MCF 10A (cell line): ENCODE results near the gene FAAP20. TPM values are rescaled to one million over a fixed set of nuclear protein-coding genes. Genes with fewer than 3 reads are reported as not detected.

ENCODE experiments used
- Bru-seq: library from RNA; stranded (reverse); fragments of 400-500 nt; gene quantifications from one replicate; lab custom pipeline; 2021; lab: Mats Ljungman, UMichigan
- BruChase-seq, 2 experiments: library from RNA; stranded (reverse); fragments of 400-500 nt; gene quantifications; one replicate each; lab custom pipeline; 2021; lab: Mats Ljungman, UMichigan
- BruUV-seq: library from RNA; stranded (reverse); fragments of 400-500 nt; replicated peaks from 2 replicates; lab custom pipeline; 2021; lab: Mats Ljungman, UMichigan
- CTCF ChIA-PET: fragments of 300-600 bp; sonication (Branson Sonifier 250); formaldehyde crosslinking; extraction: SDS; loops from one replicate; lab custom pipeline; 2021; ENCODE audit warnings: antibody characterized with exemption, inconsistent platforms; lab: Yijun Ruan, JAX
- POLR2A ChIA-PET: fragments of 300-600, 350-650 bp; sonication (Branson Sonifier 250); formaldehyde crosslinking; extraction: SDS; loops from one replicate; lab custom pipeline; 2020; ENCODE audit warnings: antibody characterized with exemption, inconsistent platforms; lab: Yijun Ruan, JAX
- DNase-seq: peaks from one replicate; pipeline ENCODE4 v3.0.0-alpha.2; 2018; ENCODE audit not compliant: unreplicated experiment
- H3K27ac Mint-ChIP-seq: one replicate; pipeline ENCODE4 v1.8.0; 2022; ENCODE audit warnings: mild to moderate bottlenecking, low read depth, mixed read lengths; ENCODE audit not compliant: unreplicated experiment
- H3K27me3 Mint-ChIP-seq: one replicate; pipeline ENCODE4 v1.8.0; 2022; ENCODE audit warnings: mixed read lengths; ENCODE audit not compliant: insufficient read depth, unreplicated experiment
- H3K36me3 Mint-ChIP-seq: one replicate; pipeline ENCODE4 v1.8.0; 2022; ENCODE audit warnings: mild to moderate bottlenecking, moderate library complexity, mixed read lengths; ENCODE audit not compliant: insufficient read depth, unreplicated experiment
- H3K4me1 Mint-ChIP-seq: one replicate; pipeline ENCODE4 v1.8.0; 2022; ENCODE audit warnings: mixed read lengths; ENCODE audit not compliant: insufficient read depth, unreplicated experiment
- H3K4me3 Mint-ChIP-seq: one replicate; pipeline ENCODE4 v1.8.0; 2022; ENCODE audit warnings: mild to moderate bottlenecking, moderate library complexity, mixed read lengths; ENCODE audit not compliant: unreplicated experiment
- H3K9me3 Mint-ChIP-seq: one replicate; pipeline ENCODE4 v1.8.0; 2022; ENCODE audit warnings: mixed read lengths; ENCODE audit not compliant: unreplicated experiment
- intact Hi-C: fragments of 100-400 bp; cut with micrococcal nuclease; formaldehyde crosslinking; loops from 2 replicates; pipeline ENCODE4 v1.14.1; 2022
- long read RNA-seq: library from polyadenylated mRNA; stranded (forward); transcript quantifications from one replicate; pipeline ENCODE4 v2.0.0, GENCODE V29; 2022
- total RNA-seq: library from RNA; stranded (reverse); gene quantifications from 2 replicates; pipeline ENCODE4 v1.2.3, GENCODE V29; 2022
- TF ChIP-seq, protein P1 (sequence below): fragments of 200-600 bp; IDR thresholded peaks from one replicate; pipeline ENCODE4 v1.8.0; 2022; ENCODE audit warnings: antibody characterized with exemption, mild to moderate bottlenecking; ENCODE audit not compliant: unreplicated experiment

Gene FAAP20, protein sequence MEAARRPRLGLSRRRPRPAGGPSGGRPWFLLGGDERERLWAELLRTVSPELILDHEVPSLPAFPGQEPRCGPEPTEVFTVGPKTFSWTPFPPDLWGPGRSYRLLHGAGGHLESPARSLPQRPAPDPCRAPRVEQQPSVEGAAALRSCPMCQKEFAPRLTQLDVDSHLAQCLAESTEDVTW
- 75.9 and 88.8 TPM in 2 replicates for total RNA-seq
- percentile 56 among the genes with signal in this experiment for Bru-seq, nascent RNA
- percentile 73 among the genes with signal in this experiment for BruChase-seq, experiment 1, labeled RNA remaining after a 6-hour chase
- BruChase-seq, experiment 2, labeled RNA remaining after a 2-hour chase: percentile 68 among the genes with signal in this experiment
- long read RNA-seq, transcript FAAP20-207 (4 exons, 1,544 nt): minor isoform, 5 of 80 reads
- long read RNA-seq, transcript FAAP20-202 (4 exons, 729 nt): major isoform, 39 of 80 reads
- long read RNA-seq, partial matches to known transcripts: 11 of 80 reads
- long read RNA-seq, other reads (novel, unspliced or antisense): 18 of 80 reads

DNA sequence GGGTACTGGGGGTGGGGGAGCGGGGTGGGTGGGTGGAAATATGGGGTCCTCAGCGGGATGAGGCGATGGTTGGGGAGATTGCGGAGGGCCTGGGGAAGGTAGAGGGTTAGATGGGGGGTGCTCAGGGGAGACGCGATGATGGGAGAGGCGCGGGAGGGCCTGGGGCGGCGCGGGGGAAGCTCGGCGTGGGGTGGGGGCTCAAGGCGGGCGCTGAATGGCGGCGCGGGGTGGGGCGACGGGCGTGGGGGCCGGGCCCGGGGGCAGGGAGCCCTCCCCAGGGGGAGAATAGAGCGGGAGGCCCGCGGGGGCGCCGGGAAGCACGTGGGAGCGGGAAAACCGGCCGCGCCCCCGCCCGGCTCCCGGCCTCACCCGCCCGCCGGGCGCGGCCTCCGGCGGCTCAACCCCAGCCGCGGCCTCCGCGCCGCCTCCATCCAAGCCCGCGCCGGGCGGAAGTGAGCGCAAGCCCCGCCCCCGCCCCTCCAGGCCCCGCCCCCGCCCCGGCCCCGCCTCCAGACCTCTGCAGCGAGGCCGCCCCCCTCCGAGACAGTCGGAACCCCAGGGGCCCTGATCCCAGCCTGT lies at the start of gene FAAP20:
Gene FAAP20 (minus strand): TSS at position 454 of the 579 bp plus-strand sequence. CDS start 23 bp downstream, at position 431.
- TF ChIP-seq, protein P1, sequence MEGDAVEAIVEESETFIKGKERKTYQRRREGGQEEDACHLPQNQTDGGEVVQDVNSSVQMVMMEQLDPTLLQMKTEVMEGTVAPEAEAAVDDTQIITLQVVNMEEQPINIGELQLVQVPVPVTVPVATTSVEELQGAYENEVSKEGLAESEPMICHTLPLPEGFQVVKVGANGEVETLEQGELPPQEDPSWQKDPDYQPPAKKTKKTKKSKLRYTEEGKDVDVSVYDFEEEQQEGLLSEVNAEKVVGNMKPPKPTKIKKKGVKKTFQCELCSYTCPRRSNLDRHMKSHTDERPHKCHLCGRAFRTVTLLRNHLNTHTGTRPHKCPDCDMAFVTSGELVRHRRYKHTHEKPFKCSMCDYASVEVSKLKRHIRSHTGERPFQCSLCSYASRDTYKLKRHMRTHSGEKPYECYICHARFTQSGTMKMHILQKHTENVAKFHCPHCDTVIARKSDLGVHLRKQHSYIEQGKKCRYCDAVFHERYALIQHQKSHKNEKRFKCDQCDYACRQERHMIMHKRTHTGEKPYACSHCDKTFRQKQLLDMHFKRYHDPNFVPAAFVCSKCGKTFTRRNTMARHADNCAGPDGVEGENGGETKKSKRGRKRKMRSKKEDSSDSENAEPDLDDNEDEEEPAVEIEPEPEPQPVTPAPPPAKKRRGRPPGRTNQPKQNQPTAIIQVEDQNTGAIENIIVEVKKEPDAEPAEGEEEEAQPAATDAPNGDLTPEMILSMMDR: no peak
- no TSS peak for BruUV-seq
- H3K4me1 Mint-ChIP-seq: peaks cover 12% of the 10 kb centered on the region
- no peaks in the 10 kb centered on the region for H3K36me3 Mint-ChIP-seq
- POLR2A ChIA-PET: interaction anchor here (0.6 to 3.1 kb wide), 11 partner anchors 9 to 1523 kb away, joined by 3 to 18 read pairs (median 7); partner anchors contain the start of genes MORN1 and RER1
- H3K4me3 Mint-ChIP-seq: peak within 1 kb of the TSS; percentile 71
- peak; percentile 66 for DNase-seq
- CTCF ChIA-PET: interaction anchor here (0.6 to 4.3 kb wide), 37 partner anchors 9 to 1229 kb away, joined by 3 to 116 read pairs (median 4); partner anchors contain the start of gene SKI
- H3K27me3 Mint-ChIP-seq: no peaks in the 10 kb centered on the region
- intact Hi-C loops: loop anchor here (10.0 kb wide), 1 partner anchor 100 kb away; no protein-coding TSS in a partner anchor
- H3K9me3 Mint-ChIP-seq: no peaks in the 10 kb centered on the region
- H3K27ac Mint-ChIP-seq: no peak within 1 kb of the TSS

DNA sequence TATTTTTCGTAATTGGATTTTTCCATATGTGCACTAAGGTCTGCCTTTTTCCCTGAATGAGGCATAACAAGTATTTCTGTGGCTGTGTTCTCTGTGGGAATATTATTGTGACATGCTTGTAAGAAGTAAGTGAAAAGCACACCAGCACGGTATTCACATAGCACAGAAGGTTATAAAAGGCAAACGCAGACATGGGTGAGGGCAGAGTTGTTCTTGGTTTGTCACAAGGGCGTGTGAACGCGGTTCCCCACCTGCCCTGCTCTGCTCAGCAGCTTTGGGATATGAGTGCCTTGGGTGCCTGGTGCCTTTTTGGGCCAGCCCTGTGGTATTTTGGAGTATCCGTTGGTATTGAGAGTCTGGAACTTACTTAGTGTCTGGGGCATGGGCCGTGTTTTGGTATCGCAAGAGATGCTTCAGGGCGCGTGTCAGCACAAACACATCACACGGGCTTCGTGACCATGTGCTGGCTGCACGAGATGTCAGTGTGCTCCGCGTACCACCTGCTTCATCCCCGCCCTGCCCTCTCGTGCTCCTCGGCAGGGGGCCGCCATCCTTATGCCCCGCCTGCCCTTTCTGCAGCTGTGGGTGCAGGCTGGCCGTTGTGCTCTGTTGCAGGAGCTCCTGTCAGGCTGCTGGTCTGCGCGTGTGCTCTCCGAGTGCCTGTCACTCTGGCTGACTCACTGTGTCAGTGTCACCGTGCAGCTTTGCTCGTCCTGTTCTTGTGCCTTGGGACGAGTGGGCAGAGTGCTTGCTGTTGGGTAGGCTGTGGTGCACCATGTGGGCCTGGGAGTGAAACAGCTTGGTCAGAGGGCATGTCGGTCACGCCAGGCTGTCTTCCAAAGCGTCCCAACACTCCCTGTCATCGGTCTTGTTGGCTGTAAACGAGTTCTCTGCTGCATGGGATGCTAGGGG lies 48.5 kb upstream of the FAAP20 start:
- BruUV-seq: no TSS peak
- peaks cover 23% of the 10 kb centered on the region for H3K4me1 Mint-ChIP-seq

DNA sequence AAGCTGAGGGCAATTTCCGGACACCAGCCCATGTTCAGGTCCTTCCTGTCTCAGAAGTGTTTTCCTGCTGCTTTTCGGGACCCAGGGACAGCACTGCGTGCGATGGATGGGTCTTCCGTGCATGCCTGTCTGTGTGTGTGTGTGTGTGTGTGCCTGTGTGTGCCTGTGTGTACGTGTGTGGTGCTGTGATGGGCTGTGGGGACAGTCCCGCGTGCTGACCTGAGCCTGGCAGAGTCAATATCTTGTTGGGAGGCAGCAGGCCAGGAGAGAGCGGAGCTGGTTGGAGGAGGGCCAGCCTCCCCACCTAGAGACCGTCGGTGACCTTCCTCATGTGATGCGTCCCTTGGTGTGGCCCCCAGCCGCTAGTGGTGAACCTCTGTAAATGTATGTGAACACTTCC lies 47.2 kb upstream of the FAAP20 start:
- BruUV-seq: no TSS peak
- Mint-ChIP-seq H3K4me3 (no peak overlapping the region), H3K27me3 (no peaks in the 10 kb centered on the region), H3K4me1 (peaks cover 23% of the 10 kb centered on the region), H3K9me3 (no peaks in the 10 kb centered on the region), H3K27ac (peak overlapping the region; percentile 31), H3K36me3 (no peaks in the 10 kb centered on the region)
- no peak for DNase-seq
- CTCF ChIA-PET: no interaction called here
- intact Hi-C loops: no loop called here
- TF ChIP-seq, protein P1: no peak
- POLR2A ChIA-PET: interaction anchor here (1.0 kb wide), 1 partner anchor 10 kb away, joined by 5 read pairs; no protein-coding TSS in a partner anchor

More for the DNA sequence above, 48.5 kb upstream of the FAAP20 start:
- POLR2A ChIA-PET: no interaction called here
- Mint-ChIP-seq H3K27ac (peak overlapping the region; percentile 31), H3K27me3 (no peaks in the 10 kb centered on the region), H3K9me3 (no peaks in the 10 kb centered on the region), H3K4me3 (no peak overlapping the region), H3K36me3 (peaks cover 4% of the 10 kb centered on the region)
- intact Hi-C loops: no loop called here
- DNase-seq: no peak
- CTCF ChIA-PET: interaction anchor here (1.4 kb wide), 1 partner anchor 138 kb away, joined by 5 read pairs; no protein-coding TSS in a partner anchor
- TF ChIP-seq, protein P1: no peak
